Suppressor macrophage (primary cell): ENCODE data around the gene BSG.
"Not testable (repeated sequence)": the region's sequence is repeated elsewhere in the genome, so short reads cannot be mapped to it uniquely, and the experiment has no call there.

Experiments
- DNase-seq, 4 experiments: peaks; one replicate each; pipeline ENCODE4 v3.0.0-alpha.2; 2020 to 2022

BSG gene

GRCh38 chr19:620166-620862, 47.9 kb downstream of the BSG start:
- no peak for DNase-seq

- DNase-seq: not testable (repeated sequence)
These were observed 48.8 kb downstream of the BSG start for GRCh38 chr19:621191-621590.

- no peak for DNase-seq
These were observed 49.4 kb downstream of the BSG start for GRCh38 chr19:621819-622218.

- no peak for DNase-seq
These were observed 50.3 kb downstream of the BSG start for GRCh38 chr19:622666-623065.

- DNase-seq: no peak
These were observed 51.0 kb downstream of the BSG start for GRCh38 chr19:623175-623916.

- DNase-seq: no peak
These were observed 51.6 kb downstream of the BSG start for GRCh38 chr19:623974-624373.

- DNase-seq: no peak
These were observed 52.2 kb downstream of the BSG start for GRCh38 chr19:624433-625109.

GRCh38 chr19:625257-625656, 52.9 kb downstream of the BSG start:
- no peak for DNase-seq

GRCh38 chr19:626566-626965, 54.2 kb downstream of the BSG start:
- not testable (repeated sequence) for DNase-seq

- DNase-seq: peak in 1 of 4 experiments; percentile 32
These were observed 55.8 kb downstream of the BSG start for GRCh38 chr19:628168-628567.

- not testable (repeated sequence) for DNase-seq
These were observed 57.1 kb downstream of the BSG start for GRCh38 chr19:629515-629914.

- no peak for DNase-seq
These were observed 57.7 kb downstream of the BSG start for GRCh38 chr19:629961-630714.

GRCh38 chr19:632579-633067, 60.2 kb downstream of the BSG start:
- peak; percentile 65 to 88 (median 76) for DNase-seq
